Activated CD4-positive, alpha-beta T cell treated with anti-CD3 and anti-CD28 coated beads for 36 hours (primary cell): ENCODE results near the gene RILP. TPM values are rescaled to one million over a fixed set of nuclear protein-coding genes. Genes with fewer than 3 reads are reported as not detected.

Experiments used
- ATAC-seq: fragments of 200-7000 bp; cut with Tn5 transposase; one replicate; pipeline ENCODE4 v1.10.0; 2021; ENCODE audit warnings: mild to moderate bottlenecking, moderate library complexity
- CTCF ChIA-PET: fragments of 350-600 bp; sonication (Branson Sonifier 250); formaldehyde crosslinking; loops from one replicate; lab custom pipeline; 2021; ENCODE audit warnings: antibody characterized with exemption; lab: Charles Lee
- POLR2A ChIA-PET: fragments of 350-600 bp; sonication (Branson Sonifier 250); formaldehyde crosslinking; loops from one replicate; lab custom pipeline; 2021; ENCODE audit warnings: antibody characterized with exemption, inconsistent platforms; lab: Charles Lee
- DNase-seq: peaks from one replicate; pipeline ENCODE4 v3.0.0-alpha.2; 2020
- H3K27ac Mint-ChIP-seq: one replicate; pipeline ENCODE4 v1.8.0; 2021; ENCODE audit warnings: mixed read lengths
- H3K27me3 Mint-ChIP-seq: one replicate; pipeline ENCODE4 v1.8.0; 2021; ENCODE audit warnings: mixed read lengths
- H3K36me3 Mint-ChIP-seq: one replicate; pipeline ENCODE4 v1.8.0; 2021; ENCODE audit warnings: low read depth, mixed read lengths
- H3K4me1 Mint-ChIP-seq: one replicate; pipeline ENCODE4 v1.8.0; 2021; ENCODE audit warnings: mixed read lengths
- H3K4me3 Mint-ChIP-seq: one replicate; pipeline ENCODE4 v1.8.0; 2021; ENCODE audit warnings: mild to moderate bottlenecking, moderate library complexity, mixed read lengths
- H3K9me3 Mint-ChIP-seq: one replicate; pipeline ENCODE4 v1.8.0; 2021; ENCODE audit warnings: low read depth, mixed read lengths
- intact Hi-C, 2 experiments: fragments of 100-400 bp; cut with DNase I in 1 of 2; cut with micrococcal nuclease in 1 of 2; formaldehyde crosslinking; loops; one replicate each; pipeline versions ENCODE4 v1.14.2 to v1.15.1; 2022 to 2024; cut with DNase I, micrococcal nuclease
- total RNA-seq, 2 experiments: library from RNA; stranded (reverse); gene quantifications; one replicate each; pipeline ENCODE4 v1.2.3, GENCODE V29; 2021

Gene RILP
- total RNA-seq, 2 experiments from 2014 or later = 2.1 to 2.6 TPM

DNA sequence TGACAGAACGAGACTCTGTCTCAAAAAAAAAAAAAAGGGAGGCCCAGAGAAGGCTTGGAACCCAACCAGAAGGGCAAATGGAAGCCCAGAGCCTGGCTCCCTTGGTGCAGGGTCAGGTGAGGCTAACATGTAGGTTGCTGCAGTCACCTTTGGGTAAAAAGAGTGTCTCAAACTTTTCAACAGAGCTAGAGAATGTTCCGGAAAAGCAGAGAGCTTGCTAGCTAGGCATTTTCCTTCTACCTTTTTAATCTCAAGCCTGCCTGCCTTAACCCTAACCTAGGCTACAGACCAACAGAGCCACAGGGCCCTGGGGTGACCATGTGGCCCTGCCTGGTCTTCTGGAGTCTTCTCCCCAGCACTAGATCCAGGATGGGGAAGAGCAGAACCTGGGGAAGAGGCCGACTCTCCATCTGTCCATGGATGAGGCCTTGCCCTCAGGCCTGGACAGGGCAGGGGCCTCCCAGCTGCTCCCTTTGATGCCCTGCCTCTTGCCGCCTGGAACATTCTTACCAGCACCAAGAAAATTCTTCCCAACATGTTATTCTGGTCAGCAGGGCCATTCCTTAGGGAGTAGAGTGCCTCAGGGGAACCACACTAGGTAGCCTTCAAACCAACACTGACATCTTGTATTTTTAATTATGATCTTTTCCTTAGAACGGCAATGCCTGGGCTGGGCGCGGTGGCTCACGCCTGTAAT lies 51.1 kb downstream of the RILP start:
- CTCF ChIA-PET = interaction anchor here (0.5 kb wide), 1 partner anchor 233 kb away, joined by 3 read pairs; no protein-coding TSS in a partner anchor
- intact Hi-C loops = no loop called here
- POLR2A ChIA-PET = no interaction called here
- Mint-ChIP-seq H3K4me3 (no peak overlapping the region), H3K27ac (no peak overlapping the region), H3K27me3 (no peaks in the 10 kb centered on the region), H3K36me3 (peaks cover 1% of the 10 kb centered on the region), H3K4me1 (no peaks in the 10 kb centered on the region), H3K9me3 (peaks cover 5% of the 10 kb centered on the region)
- ATAC-seq = no peak
- DNase-seq = no peak

DNA sequence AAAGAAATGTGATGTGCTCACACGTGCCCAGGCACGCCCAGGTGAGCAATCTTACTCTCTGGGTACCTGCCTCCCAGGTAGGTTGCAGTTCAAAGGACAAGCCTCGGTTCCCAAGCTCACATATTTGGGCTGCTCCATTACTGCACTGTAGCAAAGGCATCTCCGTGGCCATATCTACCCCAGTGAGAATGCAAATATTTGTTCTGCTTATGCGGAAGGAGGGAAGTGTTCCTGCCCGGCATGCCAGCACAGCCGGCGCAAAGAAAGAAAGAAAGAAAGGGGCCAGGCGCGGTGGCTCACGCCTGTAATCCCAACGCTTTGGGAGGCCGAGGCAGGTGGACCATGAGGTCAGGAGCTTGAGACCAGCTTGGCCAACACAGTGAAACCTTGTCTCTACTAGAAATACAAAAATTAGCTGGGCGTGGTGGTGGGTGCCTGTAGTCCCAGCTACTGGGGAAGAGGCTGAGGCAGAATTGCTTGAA lies 51.8 kb downstream of the RILP start:
- ATAC-seq = no peak
- Mint-ChIP-seq H3K4me1 (peaks cover 4% of the 10 kb centered on the region), H3K4me3 (no peak overlapping the region), H3K9me3 (peaks cover 5% of the 10 kb centered on the region), H3K27ac (no peak overlapping the region), H3K27me3 (no peaks in the 10 kb centered on the region), H3K36me3 (peaks cover 1% of the 10 kb centered on the region)
- ChIA-PET POLR2A (no interaction called here), CTCF (no interaction called here)
- DNase-seq = no peak
- intact Hi-C loops = no loop called here

Other genes starting within 250 kb of the RILP start
- 100 to 1,000 TPM; 520 to 553 TPM for gene YWHAE, start 249.6 kb downstream of the RILP start, total RNA-seq
- 10 to 100 TPM; 10.1 to 11.6 TPM for gene CRK, start 193.6 kb downstream of the RILP start, total RNA-seq
- gene MYO1C, start 157.2 kb downstream of the RILP start, total RNA-seq = 10 to 100 TPM; 21.7 to 24.1 TPM
- 10 to 100 TPM; 18.5 to 27.3 TPM for gene INPP5K, start 133.3 kb downstream of the RILP start, total RNA-seq
- 10 to 100 TPM; 43.8 to 44.0 TPM for gene PITPNA, start 87.1 kb downstream of the RILP start, total RNA-seq
- 1 to 10 TPM in 1 of 2 experiments, under 1 TPM in 1; 0.76 to 1.1 TPM for gene SLC43A2, start 21.0 kb downstream of the RILP start, total RNA-seq
- gene SCARF1, start 4.1 kb downstream of the RILP start, total RNA-seq = 1 to 10 TPM in 1 of 2 experiments, under 1 TPM in 1; 0.98 to 1.2 TPM
- gene PRPF8, start 35.0 kb upstream of the RILP start, total RNA-seq = 100 to 1,000 TPM; 391 to 425 TPM
- gene TLCD2, start 60.5 kb upstream of the RILP start, total RNA-seq = under 1 TPM; 0.30 to 0.39 TPM
- 1 to 10 TPM; 6.9 to 8.6 TPM for gene WDR81, start 74.8 kb upstream of the RILP start, total RNA-seq
- under 1 TPM in 1 of 2 experiments, not detected in 1; 0.12 TPM for gene SERPINF2, start 93.0 kb upstream of the RILP start, total RNA-seq
- under 1 TPM; 0.27 to 0.47 TPM for gene SERPINF1, start 112.2 kb upstream of the RILP start, total RNA-seq
- gene SMYD4, start 180.0 kb upstream of the RILP start, total RNA-seq = 10 to 100 TPM; 19.7 to 19.8 TPM
- gene RPA1, start 180.1 kb upstream of the RILP start, total RNA-seq = 100 to 1,000 TPM; 134 to 191 TPM